ENCODE data around the gene VARS1.

The VARS1 gene

GRCh38 chr6:31758281-31758680 lies 37.3 kb downstream of the VARS1 start:
- Histone ChIP-seq H3K9me3 (ENCODE audit: severe bottlenecking) (peaks cover 6% of the 10 kb centered on the region), H3K27ac (no peak overlapping the region), H3K27me3 (ENCODE audit: insufficient read depth, low read depth, severe bottlenecking) (no peaks in the 10 kb centered on the region), H3K36me3 (no peaks in the 10 kb centered on the region), H3K4me3 (ENCODE audit: low read depth, low read length) (no peak overlapping the region)
- DNase-seq: no peak
- TF ChIP-seq, protein P1, sequence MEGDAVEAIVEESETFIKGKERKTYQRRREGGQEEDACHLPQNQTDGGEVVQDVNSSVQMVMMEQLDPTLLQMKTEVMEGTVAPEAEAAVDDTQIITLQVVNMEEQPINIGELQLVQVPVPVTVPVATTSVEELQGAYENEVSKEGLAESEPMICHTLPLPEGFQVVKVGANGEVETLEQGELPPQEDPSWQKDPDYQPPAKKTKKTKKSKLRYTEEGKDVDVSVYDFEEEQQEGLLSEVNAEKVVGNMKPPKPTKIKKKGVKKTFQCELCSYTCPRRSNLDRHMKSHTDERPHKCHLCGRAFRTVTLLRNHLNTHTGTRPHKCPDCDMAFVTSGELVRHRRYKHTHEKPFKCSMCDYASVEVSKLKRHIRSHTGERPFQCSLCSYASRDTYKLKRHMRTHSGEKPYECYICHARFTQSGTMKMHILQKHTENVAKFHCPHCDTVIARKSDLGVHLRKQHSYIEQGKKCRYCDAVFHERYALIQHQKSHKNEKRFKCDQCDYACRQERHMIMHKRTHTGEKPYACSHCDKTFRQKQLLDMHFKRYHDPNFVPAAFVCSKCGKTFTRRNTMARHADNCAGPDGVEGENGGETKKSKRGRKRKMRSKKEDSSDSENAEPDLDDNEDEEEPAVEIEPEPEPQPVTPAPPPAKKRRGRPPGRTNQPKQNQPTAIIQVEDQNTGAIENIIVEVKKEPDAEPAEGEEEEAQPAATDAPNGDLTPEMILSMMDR (IDR thresholded peaks at IDR 0.05; ENCODE audit: low read depth, low read length): no peak

- Histone ChIP-seq H3K27ac (no peak overlapping the region), H3K27me3 (ENCODE audit: insufficient read depth, low read depth, severe bottlenecking) (no peaks in the 10 kb centered on the region), H3K9me3 (ENCODE audit: severe bottlenecking) (no peaks in the 10 kb centered on the region), H3K36me3 (no peaks in the 10 kb centered on the region), H3K4me3 (ENCODE audit: low read depth, low read length) (no peak overlapping the region)
- TF ChIP-seq, protein P1 (IDR thresholded peaks at IDR 0.05; ENCODE audit: low read depth, low read length): no peak
- DNase-seq: no peak
Observed at GRCh38 chr6:31752739-31753319, 42.7 kb downstream of the VARS1 start.

DNA sequence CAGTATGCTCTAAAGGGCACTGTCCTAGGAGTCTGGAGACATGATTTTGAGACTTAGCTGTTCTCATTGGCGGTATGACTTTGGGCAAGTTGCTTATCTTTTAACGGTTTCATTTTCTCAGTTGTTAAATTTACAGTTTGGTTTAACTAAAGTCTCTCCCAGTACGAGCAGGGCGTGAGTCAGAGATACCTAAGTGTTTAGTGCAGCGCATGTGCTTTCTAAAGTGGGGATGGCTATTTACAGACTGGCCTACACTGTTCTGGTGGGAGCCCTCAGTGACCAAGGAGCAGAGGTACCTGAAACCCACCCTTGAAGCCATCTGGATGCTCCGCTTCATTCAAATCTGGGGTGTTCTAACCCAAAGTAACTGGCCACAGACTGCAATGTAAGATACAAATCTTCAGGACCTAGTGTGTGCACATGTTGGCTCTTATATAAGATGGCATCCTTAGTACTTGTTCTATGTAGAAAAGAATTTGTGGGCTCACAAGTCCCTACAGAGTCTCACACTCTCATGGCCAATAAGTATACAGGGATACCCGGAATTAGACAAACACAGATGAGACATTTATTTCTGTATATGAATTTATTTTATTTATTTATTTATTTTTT lies 45.0 kb downstream of the VARS1 start:
- no peaks in the 10 kb centered on the region for H3K36me3 ChIP-seq
- no peaks in the 10 kb centered on the region for H3K27me3 ChIP-seq (ENCODE audit: insufficient read depth, low read depth, severe bottlenecking)
- H3K27ac ChIP-seq: no peak overlapping the region
- TF ChIP-seq, protein P1 (IDR thresholded peaks at IDR 0.05; ENCODE audit: low read depth, low read length): no peak
- DNase-seq: no peak
- H3K9me3 ChIP-seq (ENCODE audit: severe bottlenecking): no peaks in the 10 kb centered on the region
- H3K4me3 ChIP-seq (ENCODE audit: low read depth, low read length): no peak overlapping the region

- DNase-seq: no peak
- H3K36me3 ChIP-seq: no peaks in the 10 kb centered on the region
Observed at GRCh38 chr6:31749301-31750036, 46.1 kb downstream of the VARS1 start.

More at GRCh38 chr6:31749301-31750036, 46.1 kb downstream of the VARS1 start:
- Histone ChIP-seq H3K27ac (no peak overlapping the region), H3K9me3 (ENCODE audit: severe bottlenecking) (no peaks in the 10 kb centered on the region), H3K27me3 (ENCODE audit: insufficient read depth, low read depth, severe bottlenecking) (no peaks in the 10 kb centered on the region), H3K4me3 (ENCODE audit: low read depth, low read length) (no peak overlapping the region)
- TF ChIP-seq, protein P1 (IDR thresholded peaks at IDR 0.05; ENCODE audit: low read depth, low read length): no peak

Measured in WERI-Rb-1 (cell line).